Vagina (tissue), 2 donors: ENCODE results near the gene MUC4. TPM values are rescaled to one million over a fixed set of nuclear protein-coding genes. Genes with fewer than 3 reads are reported as not detected.

ENCODE experiments used
- DNase-seq, 2 donors: peaks; one replicate each; pipeline ENCODE4 v3.0.0-alpha.2; 2017; ENCODE audit errors: extremely low spot score in 2 of 2
- H3K27ac ChIP-seq: fragments of 200-600 bp; sonication (generic); one replicate; pipeline ENCODE4 v1.5.1; 2019
- H3K27me3 ChIP-seq: fragments of 200-600 bp; sonication (generic); one replicate; pipeline ENCODE4 v1.5.1; 2019
- H3K36me3 ChIP-seq, 2 donors: fragments of 200-600 bp; sonication (generic); one replicate each; pipeline ENCODE4 v1.5.1; 2017 to 2019
- H3K4me1 ChIP-seq: fragments of 200-600 bp; sonication (generic); one replicate; pipeline ENCODE4 v1.5.1; 2019
- H3K4me3 ChIP-seq, 2 donors: fragments of 200-600 bp; sonication (generic); 1 replicate in 1 of 2; 2 replicates in 1 of 2; pipeline ENCODE4 v1.5.1; 2016 to 2019
- H3K9me3 ChIP-seq: fragments of 200-600 bp; sonication (generic); one replicate; pipeline ENCODE4 v1.5.1; 2019
- CTCF ChIP-seq, 3 experiments: fragments of 450-650 bp in 2 of 3; fragments of 200-600 bp in 1 of 3; sonication (generic) in 1 of 3; IDR thresholded peaks; one replicate each; pipeline ENCODE4 v1.5.1; 2017 to 2019; ENCODE audit warnings: antibody characterized with exemption in 3 of 3, mild to moderate bottlenecking in 2 of 3, moderate library complexity in 2 of 3
- POLR2A ChIP-seq, 2 donors: fragments of 450-650 bp; IDR thresholded peaks; one replicate each; pipeline ENCODE4 v1.6.1; 2017; ENCODE audit warnings: antibody characterized with exemption in 2 of 2, mild to moderate bottlenecking in 2 of 2, moderate library complexity in 2 of 2
- POLR2AphosphoS5 ChIP-seq, 2 donors: sonication (generic); formaldehyde crosslinking; IDR thresholded peaks; one replicate each; pipeline ENCODE4 v1.9.0; 2017; ENCODE audit warnings: antibody characterized with exemption in 2 of 2, mild to moderate bottlenecking in 2 of 2, low read depth in 1 of 2; ENCODE audit not compliant: insufficient read depth in 1 of 2
- intact Hi-C: fragments of 100-400 bp; cut with DNase I; formaldehyde crosslinking; loops from one replicate; pipeline ENCODE4 v1.15.1; 2023
- total RNA-seq: library from RNA; depleted of rRNA; stranded (reverse); fragments of >200 nt; gene quantifications from one replicate; pipeline ENCODE4 v1.2.3, GENCODE V29; 2016

Gene MUC4
- total RNA-seq, 1 donor from 2014 or later = 36.1 TPM

- Histone ChIP-seq H3K36me3 (no peaks in the 10 kb centered on the region), H3K9me3 (no peaks in the 10 kb centered on the region), H3K4me3 (no peak overlapping the region), H3K27ac (no peak overlapping the region), H3K4me1 (peaks cover 9% of the 10 kb centered on the region), H3K27me3 (no peaks in the 10 kb centered on the region)
- TF ChIP-seq POLR2A (IDR thresholded peaks at IDR 0.05) (no peak), POLR2AphosphoS5 (IDR thresholded peaks at IDR 0.05; ENCODE audit: insufficient read depth in 1 of 2, low read depth in 1 of 2) (no peak), CTCF (IDR thresholded peaks at IDR 0.05) (no peak)
- intact Hi-C loops = no loop called here
- DNase-seq = no peak
Observed at GRCh38 chr3:195856410-195857084, 44.8 kb upstream of the MUC4 start.

- no peaks in the 10 kb centered on the region for H3K36me3 ChIP-seq
- intact Hi-C loops = no loop called here
- H3K27me3 ChIP-seq = no peaks in the 10 kb centered on the region
- no peak for DNase-seq
- no peaks in the 10 kb centered on the region for H3K9me3 ChIP-seq
- no peak overlapping the region for H3K4me3 ChIP-seq
- H3K27ac ChIP-seq = no peak overlapping the region
- TF ChIP-seq POLR2A (IDR thresholded peaks at IDR 0.05) = no peak
- no peak for TF ChIP-seq POLR2AphosphoS5 (IDR thresholded peaks at IDR 0.05; ENCODE audit: insufficient read depth in 1 of 2, low read depth in 1 of 2)
- TF ChIP-seq CTCF (IDR thresholded peaks at IDR 0.05) = no peak
- peaks cover 9% of the 10 kb centered on the region for H3K4me1 ChIP-seq
Observed at GRCh38 chr3:195855471-195856409, 44.0 kb upstream of the MUC4 start.

GRCh38 chr3:195854628-195855294, 43.0 kb upstream of the MUC4 start:
- Histone ChIP-seq H3K36me3 (no peaks in the 10 kb centered on the region), H3K4me1 (peaks cover 8% of the 10 kb centered on the region), H3K4me3 (no peak overlapping the region), H3K27me3 (no peaks in the 10 kb centered on the region), H3K9me3 (no peaks in the 10 kb centered on the region), H3K27ac (no peak overlapping the region)
- TF ChIP-seq CTCF (IDR thresholded peaks at IDR 0.05) (no peak), POLR2A (IDR thresholded peaks at IDR 0.05) (no peak), POLR2AphosphoS5 (IDR thresholded peaks at IDR 0.05; ENCODE audit: insufficient read depth in 1 of 2, low read depth in 1 of 2) (no peak)
- DNase-seq = no peak
- intact Hi-C loops = no loop called here

GRCh38 chr3:195853996-195854395, 42.3 kb upstream of the MUC4 start:
- no peaks in the 10 kb centered on the region for H3K36me3 ChIP-seq
- H3K27me3 ChIP-seq = no peaks in the 10 kb centered on the region
- H3K4me1 ChIP-seq = peaks cover 1% of the 10 kb centered on the region
- H3K27ac ChIP-seq = no peak overlapping the region
- H3K4me3 ChIP-seq = no peak overlapping the region
- DNase-seq = no peak
- no peak for TF ChIP-seq POLR2A (IDR thresholded peaks at IDR 0.05)
- TF ChIP-seq CTCF (IDR thresholded peaks at IDR 0.05) = no peak
- TF ChIP-seq POLR2AphosphoS5 (IDR thresholded peaks at IDR 0.05; ENCODE audit: insufficient read depth in 1 of 2, low read depth in 1 of 2) = no peak
- H3K9me3 ChIP-seq = no peaks in the 10 kb centered on the region
- intact Hi-C loops = no loop called here
